GM12873 (cell line): ENCODE measurements around the gene NHS.

Experiments used
- TF ChIP-seq, protein P1 (sequence below): IDR thresholded peaks from 2 replicates; pipeline ENCODE4 v1.5.1; 2012; ENCODE audit warnings: low read depth, mild to moderate bottlenecking, moderate library complexity, low read length, control low read depth; ENCODE audit not compliant: insufficient read depth; ENCODE audit errors: missing control alignments

The NHS gene

GRCh38 chrX:17596061-17596460 lies 221.1 kb downstream of the NHS start:
- TF ChIP-seq, protein P1, sequence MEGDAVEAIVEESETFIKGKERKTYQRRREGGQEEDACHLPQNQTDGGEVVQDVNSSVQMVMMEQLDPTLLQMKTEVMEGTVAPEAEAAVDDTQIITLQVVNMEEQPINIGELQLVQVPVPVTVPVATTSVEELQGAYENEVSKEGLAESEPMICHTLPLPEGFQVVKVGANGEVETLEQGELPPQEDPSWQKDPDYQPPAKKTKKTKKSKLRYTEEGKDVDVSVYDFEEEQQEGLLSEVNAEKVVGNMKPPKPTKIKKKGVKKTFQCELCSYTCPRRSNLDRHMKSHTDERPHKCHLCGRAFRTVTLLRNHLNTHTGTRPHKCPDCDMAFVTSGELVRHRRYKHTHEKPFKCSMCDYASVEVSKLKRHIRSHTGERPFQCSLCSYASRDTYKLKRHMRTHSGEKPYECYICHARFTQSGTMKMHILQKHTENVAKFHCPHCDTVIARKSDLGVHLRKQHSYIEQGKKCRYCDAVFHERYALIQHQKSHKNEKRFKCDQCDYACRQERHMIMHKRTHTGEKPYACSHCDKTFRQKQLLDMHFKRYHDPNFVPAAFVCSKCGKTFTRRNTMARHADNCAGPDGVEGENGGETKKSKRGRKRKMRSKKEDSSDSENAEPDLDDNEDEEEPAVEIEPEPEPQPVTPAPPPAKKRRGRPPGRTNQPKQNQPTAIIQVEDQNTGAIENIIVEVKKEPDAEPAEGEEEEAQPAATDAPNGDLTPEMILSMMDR = no peak

- TF ChIP-seq, protein P1 = no peak
Observed at GRCh38 chrX:17596546-17597205, 221.7 kb downstream of the NHS start.

DNA sequence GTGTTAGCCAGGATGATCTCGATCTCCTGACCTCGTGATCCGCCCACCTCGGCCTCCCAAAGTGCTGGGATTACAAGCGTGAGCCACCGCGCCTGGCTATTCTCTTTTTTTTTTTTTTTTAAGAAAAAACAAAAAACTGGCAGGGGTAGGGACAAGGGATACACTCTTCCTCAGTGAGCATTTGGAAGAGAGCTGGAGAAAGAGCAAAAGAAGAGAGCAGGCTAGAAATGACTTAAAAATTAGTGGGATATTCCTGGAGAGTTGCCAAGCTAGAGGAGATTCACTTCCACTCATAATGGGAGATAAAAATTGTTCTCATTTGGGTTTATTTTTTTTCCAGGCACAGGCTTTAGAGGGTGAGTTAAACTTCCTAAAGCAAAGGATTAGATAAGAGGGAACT lies 222.3 kb downstream of the NHS start:
- TF ChIP-seq, protein P1 = no peak

DNA sequence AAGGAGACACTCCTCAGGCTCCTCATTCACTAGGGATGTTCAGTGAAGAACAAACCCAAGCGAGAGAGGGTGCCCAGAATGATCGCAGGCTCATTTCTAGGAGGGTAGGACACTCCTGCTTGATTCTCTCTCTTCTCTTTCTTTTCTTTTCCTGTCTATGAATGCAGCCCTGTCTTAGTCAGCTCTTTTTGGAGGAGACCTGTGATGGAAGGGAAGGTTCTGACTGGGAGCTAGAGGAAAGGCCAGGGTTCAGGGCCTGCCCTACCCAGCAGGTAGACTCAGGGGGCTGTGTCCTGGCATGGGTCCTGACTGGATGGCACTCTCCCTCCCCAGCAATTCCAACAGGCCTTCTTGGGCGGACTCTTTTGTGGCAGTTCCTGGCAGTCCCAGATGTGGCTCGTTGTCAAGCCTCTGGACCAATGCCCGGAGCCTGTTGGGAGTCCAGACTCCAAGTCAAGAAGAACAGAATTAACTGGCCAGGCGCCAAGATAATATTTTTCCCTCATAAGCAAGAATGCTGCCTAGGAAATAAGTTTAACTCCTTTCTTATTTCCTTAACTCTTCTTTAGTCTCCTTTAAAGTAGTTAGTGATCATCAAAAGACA lies 222.9 kb downstream of the NHS start:
- TF ChIP-seq, protein P1 = no peak

GRCh38 chrX:17601441-17602200 lies 226.6 kb downstream of the NHS start:
- TF ChIP-seq, protein P1 = no peak

- TF ChIP-seq, protein P1 = no peak
Observed at GRCh38 chrX:17602245-17602644, 227.2 kb downstream of the NHS start.

DNA sequence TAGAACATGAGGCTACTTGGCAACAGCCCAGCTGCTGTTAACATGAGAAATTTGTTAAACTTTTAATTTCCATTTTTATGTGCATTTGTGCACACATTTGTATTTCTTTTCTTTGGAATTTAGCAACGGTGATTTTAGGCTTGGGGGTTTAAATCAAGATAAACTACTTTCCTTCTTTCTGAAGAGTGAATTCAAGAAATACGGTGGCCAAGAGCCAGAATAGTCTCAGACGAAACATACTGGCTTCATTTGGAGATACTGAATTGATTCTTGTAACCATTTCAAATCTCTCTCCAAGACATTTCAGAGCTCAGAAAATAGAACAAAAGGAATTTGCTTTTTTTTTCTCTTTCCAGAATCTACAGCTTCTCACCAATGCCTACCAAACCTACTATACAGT lies 228.2 kb downstream of the NHS start:
- TF ChIP-seq, protein P1 = no peak
